Mucosa of rectum (tissue), 2 donors: ENCODE measurements around the gene DAB2IP.

ENCODE experiments used
- H3K27ac ChIP-seq, 2 donors: one replicate each; pipeline ENCODE4 v1.7.0; 2013; ENCODE audit warnings: inconsistent platforms in 2 of 2, low read depth in 2 of 2, low read length in 2 of 2
- H3K27me3 ChIP-seq, 2 donors: one replicate each; pipeline ENCODE4 v1.7.0; 2013; ENCODE audit warnings: low read length in 2 of 2; ENCODE audit not compliant: control insufficient read depth in 2 of 2, insufficient read depth in 2 of 2
- H3K36me3 ChIP-seq, 2 donors: one replicate each; pipeline ENCODE4 v1.7.0; 2013; ENCODE audit warnings: low read length in 2 of 2; ENCODE audit not compliant: control insufficient read depth in 2 of 2, insufficient read depth in 2 of 2
- H3K4me1 ChIP-seq, 2 donors: one replicate each; pipeline ENCODE4 v1.7.0; 2013; ENCODE audit warnings: low read length in 2 of 2, mild to moderate bottlenecking in 1 of 2; ENCODE audit not compliant: control insufficient read depth in 2 of 2, insufficient read depth in 2 of 2
- H3K4me3 ChIP-seq, 2 donors: one replicate each; pipeline ENCODE4 v1.7.0; 2013; ENCODE audit warnings: low read length in 2 of 2
- H3K9ac ChIP-seq, 2 donors: one replicate each; pipeline ENCODE4 v1.7.0; 2013; ENCODE audit warnings: low read length in 2 of 2, low read depth in 1 of 2, mild to moderate bottlenecking in 1 of 2
- H3K9me3 ChIP-seq, 2 donors: one replicate each; pipeline ENCODE4 v1.7.0; 2013; ENCODE audit warnings: low read length in 2 of 2; ENCODE audit not compliant: control insufficient read depth in 2 of 2
- donor health status: healthy.
- donor health status: Normal muscosa, but diverticular disease.

Gene DAB2IP

GRCh38 chr9:121752929-121753328, 101.5 kb downstream of the DAB2IP start:
- Histone ChIP-seq H3K4me3 (no peak overlapping the region), H3K9me3 (no peaks in the 10 kb centered on the region), H3K27ac (peak overlapping the region in 1 of 2 donors; percentile 9), H3K9ac (no peak overlapping the region), H3K27me3 (no peaks in the 10 kb centered on the region), H3K4me1 (peaks cover 5 to 21% of the 10 kb centered on the region in 2 donors), H3K36me3 (peaks cover 22 to 25% of the 10 kb centered on the region in 2 donors)

- peaks cover 31 to 33% of the 10 kb centered on the region in 2 donors for H3K36me3 ChIP-seq
- no peak overlapping the region for H3K9ac ChIP-seq
- no peak overlapping the region for H3K4me3 ChIP-seq
- H3K4me1 ChIP-seq, result peaks cover 5 to 13% of the 10 kb centered on the region in 2 donors
- no peaks in the 10 kb centered on the region for H3K9me3 ChIP-seq
- no peaks in the 10 kb centered on the region for H3K27me3 ChIP-seq
- no peak overlapping the region for H3K27ac ChIP-seq
Observed at GRCh38 chr9:121753802-121754654, 102.6 kb downstream of the DAB2IP start.

GRCh38 chr9:121754655-121755436, 103.4 kb downstream of the DAB2IP start:
- Histone ChIP-seq H3K9me3 (no peaks in the 10 kb centered on the region), H3K27ac (no peak overlapping the region), H3K9ac (no peak overlapping the region), H3K27me3 (no peaks in the 10 kb centered on the region), H3K36me3 (peaks cover 36 to 37% of the 10 kb centered on the region in 2 donors), H3K4me3 (no peak overlapping the region), H3K4me1 (peaks cover 5 to 10% of the 10 kb centered on the region in 2 donors)

GRCh38 chr9:121755581-121755980, 104.1 kb downstream of the DAB2IP start:
- no peak overlapping the region for H3K9ac ChIP-seq
- H3K36me3 ChIP-seq, result peaks cover 42% of the 10 kb centered on the region in 2 donors
- H3K4me1 ChIP-seq, result peaks cover 0 to 8% of the 10 kb centered on the region in 2 donors
- H3K27ac ChIP-seq, result no peak overlapping the region
- no peak overlapping the region for H3K4me3 ChIP-seq
- H3K9me3 ChIP-seq, result no peaks in the 10 kb centered on the region
- H3K27me3 ChIP-seq, result no peaks in the 10 kb centered on the region

- Histone ChIP-seq H3K4me1 (peaks cover 0 to 3% of the 10 kb centered on the region in 2 donors), H3K9me3 (no peaks in the 10 kb centered on the region), H3K27me3 (no peaks in the 10 kb centered on the region), H3K9ac (no peak overlapping the region), H3K36me3 (peaks cover 51% of the 10 kb centered on the region in 2 donors), H3K27ac (no peak overlapping the region), H3K4me3 (no peak overlapping the region)
Observed at GRCh38 chr9:121756474-121757280, 105.2 kb downstream of the DAB2IP start.

- H3K36me3 ChIP-seq, result peaks cover 51 to 54% of the 10 kb centered on the region in 2 donors
- no peaks in the 10 kb centered on the region for H3K27me3 ChIP-seq
- H3K4me1 ChIP-seq, result no peaks in the 10 kb centered on the region
- H3K27ac ChIP-seq, result no peak overlapping the region
- no peak overlapping the region for H3K4me3 ChIP-seq
- no peak overlapping the region for H3K9ac ChIP-seq
- no peaks in the 10 kb centered on the region for H3K9me3 ChIP-seq
Observed at GRCh38 chr9:121757281-121757585, 105.8 kb downstream of the DAB2IP start.

- Histone ChIP-seq H3K27ac (no peak overlapping the region), H3K9me3 (no peaks in the 10 kb centered on the region), H3K4me1 (no peaks in the 10 kb centered on the region), H3K36me3 (peaks cover 61 to 65% of the 10 kb centered on the region in 2 donors), H3K9ac (no peak overlapping the region), H3K27me3 (no peaks in the 10 kb centered on the region), H3K4me3 (no peak overlapping the region)
Observed at GRCh38 chr9:121758693-121759092, 107.3 kb downstream of the DAB2IP start.

- H3K4me1 ChIP-seq, result peaks cover 0 to 5% of the 10 kb centered on the region in 2 donors
Observed at GRCh38 chr9:121759996-121760395, 108.6 kb downstream of the DAB2IP start.

GRCh38 chr9:121760571-121760970, 109.1 kb downstream of the DAB2IP start:
- H3K9ac ChIP-seq, result no peak overlapping the region
- no peaks in the 10 kb centered on the region for H3K9me3 ChIP-seq
- H3K27ac ChIP-seq, result no peak overlapping the region
- H3K4me3 ChIP-seq, result no peak overlapping the region
- no peaks in the 10 kb centered on the region for H3K27me3 ChIP-seq
- peaks cover 0 to 5% of the 10 kb centered on the region in 2 donors for H3K4me1 ChIP-seq
- peaks cover 77 to 81% of the 10 kb centered on the region in 2 donors for H3K36me3 ChIP-seq

More at GRCh38 chr9:121759996-121760395, 108.6 kb downstream of the DAB2IP start:
- Histone ChIP-seq H3K4me3 (no peak overlapping the region), H3K27ac (no peak overlapping the region), H3K9ac (no peak overlapping the region), H3K27me3 (no peaks in the 10 kb centered on the region), H3K36me3 (peaks cover 73 to 77% of the 10 kb centered on the region in 2 donors), H3K9me3 (no peaks in the 10 kb centered on the region)
